ENCODE data around the gene GRB10. TPM values are rescaled to one million over a fixed set of nuclear protein-coding genes. Genes with fewer than 3 reads are reported as not detected.

GRB10 gene
- total and polyA plus RNA-seq, 2 experiments from 2014 or later, result 35.0 to 154 TPM

DNA sequence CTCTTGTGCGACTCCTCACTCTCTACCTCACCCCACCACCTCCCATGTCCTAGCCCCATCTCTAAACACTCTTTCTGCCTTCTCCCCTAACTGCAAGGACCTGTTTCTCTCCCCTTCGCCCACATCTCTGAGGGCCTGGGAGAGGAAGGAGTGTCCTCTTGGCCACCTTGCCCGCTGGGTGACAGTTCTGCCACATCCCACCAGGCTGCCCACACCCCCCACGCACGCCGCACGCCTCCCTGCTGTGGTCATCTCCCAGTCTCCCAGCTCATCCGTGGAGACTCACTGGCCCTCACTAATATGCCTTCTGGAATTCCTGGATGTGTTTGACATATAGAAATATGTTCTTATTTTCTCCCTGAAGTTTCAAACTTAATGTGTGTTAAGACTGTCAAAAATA, 48.5 kb downstream of the GRB10 start:
- no peaks in the 10 kb centered on the region; the same call in 2 of the 3 replicates for H3K9me3 Mint-ChIP-seq
- Histone ChIP-seq H3K4me1 (ENCODE audit: insufficient read depth) (no peaks in the 10 kb centered on the region), H3K9me2 (ENCODE audit: insufficient read depth) (no peaks in the 10 kb centered on the region), H3K36me3 (ENCODE audit: insufficient read depth) (no peaks in the 10 kb centered on the region), H3K27me3 (ENCODE audit: insufficient read depth) (no peaks in the 10 kb centered on the region), H3F3A (replicated peaks; ENCODE audit: low read depth) (no peaks in the 10 kb centered on the region), H4K20me1 (replicated peaks; ENCODE audit: insufficient read depth) (peaks cover 54% of the 10 kb centered on the region), H3K79me2 (replicated peaks; ENCODE audit: insufficient read depth) (peaks cover 100% of the 10 kb centered on the region), H3K27ac (ENCODE audit: low read depth) (no peak overlapping the region), H2AFZ (no peak overlapping the region), H3K4me3 (no peak overlapping the region), H3K4me2 (no peak overlapping the region)
- peaks cover 2% of the 10 kb centered on the region for H3K27me3 Mint-ChIP-seq (ENCODE audit: insufficient read depth, low read depth, poor library complexity)
- peaks cover 15% of the 10 kb centered on the region for H3K4me1 Mint-ChIP-seq
- H3K27ac Mint-ChIP-seq, result no peak overlapping the region
- no peak for TF ChIP-seq ETS1 (IDR thresholded peaks at IDR 0.05)
- TF ChIP-seq JUNB (IDR thresholded peaks at IDR 0.05; ENCODE audit: unreplicated experiment), result no peak
- TF ChIP-seq, protein P1, sequence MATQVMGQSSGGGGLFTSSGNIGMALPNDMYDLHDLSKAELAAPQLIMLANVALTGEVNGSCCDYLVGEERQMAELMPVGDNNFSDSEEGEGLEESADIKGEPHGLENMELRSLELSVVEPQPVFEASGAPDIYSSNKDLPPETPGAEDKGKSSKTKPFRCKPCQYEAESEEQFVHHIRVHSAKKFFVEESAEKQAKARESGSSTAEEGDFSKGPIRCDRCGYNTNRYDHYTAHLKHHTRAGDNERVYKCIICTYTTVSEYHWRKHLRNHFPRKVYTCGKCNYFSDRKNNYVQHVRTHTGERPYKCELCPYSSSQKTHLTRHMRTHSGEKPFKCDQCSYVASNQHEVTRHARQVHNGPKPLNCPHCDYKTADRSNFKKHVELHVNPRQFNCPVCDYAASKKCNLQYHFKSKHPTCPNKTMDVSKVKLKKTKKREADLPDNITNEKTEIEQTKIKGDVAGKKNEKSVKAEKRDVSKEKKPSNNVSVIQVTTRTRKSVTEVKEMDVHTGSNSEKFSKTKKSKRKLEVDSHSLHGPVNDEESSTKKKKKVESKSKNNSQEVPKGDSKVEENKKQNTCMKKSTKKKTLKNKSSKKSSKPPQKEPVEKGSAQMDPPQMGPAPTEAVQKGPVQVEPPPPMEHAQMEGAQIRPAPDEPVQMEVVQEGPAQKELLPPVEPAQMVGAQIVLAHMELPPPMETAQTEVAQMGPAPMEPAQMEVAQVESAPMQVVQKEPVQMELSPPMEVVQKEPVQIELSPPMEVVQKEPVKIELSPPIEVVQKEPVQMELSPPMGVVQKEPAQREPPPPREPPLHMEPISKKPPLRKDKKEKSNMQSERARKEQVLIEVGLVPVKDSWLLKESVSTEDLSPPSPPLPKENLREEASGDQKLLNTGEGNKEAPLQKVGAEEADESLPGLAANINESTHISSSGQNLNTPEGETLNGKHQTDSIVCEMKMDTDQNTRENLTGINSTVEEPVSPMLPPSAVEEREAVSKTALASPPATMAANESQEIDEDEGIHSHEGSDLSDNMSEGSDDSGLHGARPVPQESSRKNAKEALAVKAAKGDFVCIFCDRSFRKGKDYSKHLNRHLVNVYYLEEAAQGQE (IDR thresholded peaks at IDR 0.05; ENCODE audit: unreplicated experiment), result no peak
- TF ChIP-seq ZNF114 (CRISPR knock-in tag; IDR thresholded peaks at IDR 0.05), result no peak
- TF ChIP-seq POLR2AphosphoS5 (IDR thresholded peaks at IDR 0.05; ENCODE audit: low read depth), result no peak
- TF ChIP-seq EZH2 (IDR thresholded peaks at IDR 0.05; ENCODE audit: low read depth, unreplicated experiment), result no peak
- TF ChIP-seq, protein P2, sequence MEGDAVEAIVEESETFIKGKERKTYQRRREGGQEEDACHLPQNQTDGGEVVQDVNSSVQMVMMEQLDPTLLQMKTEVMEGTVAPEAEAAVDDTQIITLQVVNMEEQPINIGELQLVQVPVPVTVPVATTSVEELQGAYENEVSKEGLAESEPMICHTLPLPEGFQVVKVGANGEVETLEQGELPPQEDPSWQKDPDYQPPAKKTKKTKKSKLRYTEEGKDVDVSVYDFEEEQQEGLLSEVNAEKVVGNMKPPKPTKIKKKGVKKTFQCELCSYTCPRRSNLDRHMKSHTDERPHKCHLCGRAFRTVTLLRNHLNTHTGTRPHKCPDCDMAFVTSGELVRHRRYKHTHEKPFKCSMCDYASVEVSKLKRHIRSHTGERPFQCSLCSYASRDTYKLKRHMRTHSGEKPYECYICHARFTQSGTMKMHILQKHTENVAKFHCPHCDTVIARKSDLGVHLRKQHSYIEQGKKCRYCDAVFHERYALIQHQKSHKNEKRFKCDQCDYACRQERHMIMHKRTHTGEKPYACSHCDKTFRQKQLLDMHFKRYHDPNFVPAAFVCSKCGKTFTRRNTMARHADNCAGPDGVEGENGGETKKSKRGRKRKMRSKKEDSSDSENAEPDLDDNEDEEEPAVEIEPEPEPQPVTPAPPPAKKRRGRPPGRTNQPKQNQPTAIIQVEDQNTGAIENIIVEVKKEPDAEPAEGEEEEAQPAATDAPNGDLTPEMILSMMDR (conservative IDR thresholded peaks at IDR 0.05; ENCODE audit: low read depth in 2 of 2), result no peak
- ATAC-seq, result no peak
- H3K36me3 Mint-ChIP-seq (ENCODE audit: low read depth), result peaks cover 19% of the 10 kb centered on the region
- no peak for DNase-seq (ENCODE audit: low spot score)
- no peak overlapping the region for H3K4me3 Mint-ChIP-seq

DNA sequence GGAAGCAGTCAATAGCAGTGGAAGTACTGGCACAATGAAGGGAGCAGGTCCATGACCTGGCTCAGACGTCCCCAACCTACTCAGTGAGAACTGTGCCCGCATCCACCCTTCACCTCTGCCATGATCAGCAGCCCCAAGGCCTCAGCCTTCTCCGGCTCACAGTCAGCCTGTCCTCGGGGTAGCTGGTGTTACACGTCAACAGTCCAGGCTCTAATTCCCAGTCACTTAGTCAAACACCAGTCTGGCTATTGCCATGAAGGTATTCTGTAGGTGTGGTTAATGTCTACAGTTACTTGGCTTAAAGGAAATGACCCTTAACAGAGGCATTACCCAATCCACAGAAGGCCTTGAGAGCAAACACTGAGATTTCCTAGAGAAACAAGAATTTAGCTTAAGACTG, 49.1 kb downstream of the GRB10 start:
- H2AFZ ChIP-seq, result no peak overlapping the region
- Mint-ChIP-seq H3K4me3 (no peak overlapping the region), H3K36me3 (ENCODE audit: low read depth) (peaks cover 15% of the 10 kb centered on the region), H3K27ac (no peak overlapping the region), H3K9me3 (no peaks in the 10 kb centered on the region; the same call in 2 of the 3 replicates), H3K27me3 (ENCODE audit: insufficient read depth, low read depth, poor library complexity) (peaks cover 2% of the 10 kb centered on the region), H3K4me1 (peaks cover 15% of the 10 kb centered on the region)
- H3K4me1 ChIP-seq (ENCODE audit: insufficient read depth), result no peaks in the 10 kb centered on the region
- H3K4me2 ChIP-seq, result no peak overlapping the region
- H3K27me3 ChIP-seq (ENCODE audit: insufficient read depth), result no peaks in the 10 kb centered on the region
- no peaks in the 10 kb centered on the region for H3K36me3 ChIP-seq (ENCODE audit: insufficient read depth)
- peaks cover 56% of the 10 kb centered on the region for H4K20me1 ChIP-seq (replicated peaks; ENCODE audit: insufficient read depth)
- H3K27ac ChIP-seq (ENCODE audit: low read depth), result 0 out of 2 replicates have a peak overlapping the region, but pooled peaks have one; percentile 24
- ATAC-seq, result no peak
- DNase-seq (ENCODE audit: low spot score), result no peak
- H3K9me2 ChIP-seq (ENCODE audit: insufficient read depth), result no peaks in the 10 kb centered on the region
- peaks cover 100% of the 10 kb centered on the region for H3K79me2 ChIP-seq (replicated peaks; ENCODE audit: insufficient read depth)
- no peak overlapping the region for H3K4me3 ChIP-seq
- H3F3A ChIP-seq (replicated peaks; ENCODE audit: low read depth), result no peaks in the 10 kb centered on the region
- TF ChIP-seq STAT1 (IDR thresholded peaks at IDR 0.05; ENCODE audit: unreplicated experiment) (no peak), EZH2phosphoT487 (IDR thresholded peaks at IDR 0.05; ENCODE audit: unreplicated experiment) (no peak), ZNF331 (CRISPR knock-in tag; IDR thresholded peaks at IDR 0.05; ENCODE audit: low read depth) (no peak), ETS1 (IDR thresholded peaks at IDR 0.05) (no peak), NANOG (IDR thresholded peaks at IDR 0.05; ENCODE audit: borderline replicate concordance) (no peak), JUNB (IDR thresholded peaks at IDR 0.05; ENCODE audit: unreplicated experiment) (no peak)

All from GM23338 (cell line).